ENCODE results near the gene PPP1R1A.

DNA sequence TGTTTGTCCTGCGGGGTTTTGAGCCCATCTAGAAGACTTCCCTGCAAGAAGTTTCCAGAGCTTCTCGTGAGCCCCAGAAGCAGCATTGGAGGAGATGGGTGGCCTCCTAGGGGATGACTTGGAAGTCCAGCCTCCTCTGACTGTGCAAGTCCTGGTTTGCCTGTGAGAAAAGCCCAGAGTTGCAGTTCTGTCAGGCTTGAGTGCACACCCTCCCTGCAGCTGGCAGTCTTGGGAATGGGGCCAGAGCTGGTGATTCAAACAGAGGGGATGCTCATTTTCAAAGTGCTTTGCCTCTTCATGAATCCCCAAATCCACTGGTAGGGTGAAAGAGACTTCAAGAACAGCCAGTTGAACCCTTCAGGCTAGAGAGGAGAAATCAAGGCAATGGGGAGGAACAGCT, 3.9 kb upstream of the PPP1R1A start:
- TF ChIP-seq, protein P1, sequence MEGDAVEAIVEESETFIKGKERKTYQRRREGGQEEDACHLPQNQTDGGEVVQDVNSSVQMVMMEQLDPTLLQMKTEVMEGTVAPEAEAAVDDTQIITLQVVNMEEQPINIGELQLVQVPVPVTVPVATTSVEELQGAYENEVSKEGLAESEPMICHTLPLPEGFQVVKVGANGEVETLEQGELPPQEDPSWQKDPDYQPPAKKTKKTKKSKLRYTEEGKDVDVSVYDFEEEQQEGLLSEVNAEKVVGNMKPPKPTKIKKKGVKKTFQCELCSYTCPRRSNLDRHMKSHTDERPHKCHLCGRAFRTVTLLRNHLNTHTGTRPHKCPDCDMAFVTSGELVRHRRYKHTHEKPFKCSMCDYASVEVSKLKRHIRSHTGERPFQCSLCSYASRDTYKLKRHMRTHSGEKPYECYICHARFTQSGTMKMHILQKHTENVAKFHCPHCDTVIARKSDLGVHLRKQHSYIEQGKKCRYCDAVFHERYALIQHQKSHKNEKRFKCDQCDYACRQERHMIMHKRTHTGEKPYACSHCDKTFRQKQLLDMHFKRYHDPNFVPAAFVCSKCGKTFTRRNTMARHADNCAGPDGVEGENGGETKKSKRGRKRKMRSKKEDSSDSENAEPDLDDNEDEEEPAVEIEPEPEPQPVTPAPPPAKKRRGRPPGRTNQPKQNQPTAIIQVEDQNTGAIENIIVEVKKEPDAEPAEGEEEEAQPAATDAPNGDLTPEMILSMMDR (IDR thresholded peaks at IDR 0.05; ENCODE audit: insufficient read depth, low read length, poor library complexity, severe bottlenecking), result no peak
- TF ChIP-seq EZH2phosphoT487 (conservative IDR thresholded peaks at IDR 0.05; ENCODE audit: low read length), result no peak
